ENCODE measurements around the gene CERS5. TPM values are rescaled to one million over a fixed set of nuclear protein-coding genes. Genes with fewer than 3 reads are reported as not detected.

CERS5 gene
- total RNA-seq, 4 donors from 2014 or later, result 29.4 to 45.1 (median 38.9) TPM

GRCh38 chr12:50105913-50106450 is 61.2 kb downstream of the CERS5 start:
- no peak overlapping the region for H3K4me3 ChIP-seq
- TF ChIP-seq POLR2AphosphoS5 (IDR thresholded peaks at IDR 0.05) (no peak), EP300 (IDR thresholded peaks at IDR 0.05) (no peak), POLR2A (IDR thresholded peaks at IDR 0.05) (no peak), CTCF (IDR thresholded peaks at IDR 0.05) (no peak)
- no peak overlapping the region for H3K27ac ChIP-seq
- no peaks in the 10 kb centered on the region for H3K36me3 ChIP-seq
- WGBS, result 96% methylated on average over 10 of the region's 12 CpGs
- no peak for DNase-seq (ENCODE audit: low spot score in 2 of 2)
- H3K9me3 ChIP-seq, result no peaks in the 10 kb centered on the region
- H3K4me1 ChIP-seq, result peaks cover 34% of the 10 kb centered on the region
- H3K27me3 ChIP-seq, result no peaks in the 10 kb centered on the region

GRCh38 chr12:50104417-50105366 is 62.5 kb downstream of the CERS5 start:
- Histone ChIP-seq H3K4me1 (peaks cover 25% of the 10 kb centered on the region), H3K4me3 (no peak overlapping the region), H3K27ac (no peak overlapping the region), H3K27me3 (no peaks in the 10 kb centered on the region), H3K9me3 (no peaks in the 10 kb centered on the region), H3K36me3 (peaks cover 12% of the 10 kb centered on the region)
- WGBS, result 80% methylated on average over 14 of the region's 14 CpGs
- TF ChIP-seq EP300 (IDR thresholded peaks at IDR 0.05) (no peak), CTCF (IDR thresholded peaks at IDR 0.05) (no peak), POLR2A (IDR thresholded peaks at IDR 0.05) (no peak), POLR2AphosphoS5 (IDR thresholded peaks at IDR 0.05) (no peak)
- DNase-seq (ENCODE audit: low spot score in 2 of 2), result no peak

GRCh38 chr12:50103767-50104321 is 63.3 kb downstream of the CERS5 start, which contains the start of gene GPD1:
Gene GPD1, plus strand, starts transcription at chr12:50104008. Its CDS starts 43 bp downstream, at chr12:50104051.
- Histone ChIP-seq H3K9me3 (no peaks in the 10 kb centered on the region), H3K27ac (no peak within 1 kb of the TSS), H3K27me3 (no peaks in the 10 kb centered on the region), H3K36me3 (peaks cover 21% of the 10 kb centered on the region), H3K4me1 (peaks cover 26% of the 10 kb centered on the region), H3K4me3 (peak within 1 kb of the TSS; percentile 8)
- TF ChIP-seq CTCF (IDR thresholded peaks at IDR 0.05) (no peak), POLR2AphosphoS5 (IDR thresholded peaks at IDR 0.05) (no peak), POLR2A (IDR thresholded peaks at IDR 0.05) (no peak), EP300 (IDR thresholded peaks at IDR 0.05) (no peak)
- WGBS, result 20% methylated on average over 13 of the region's 13 CpGs
- DNase-seq (ENCODE audit: low spot score in 2 of 2), result no peak

GRCh38 chr12:50103351-50103750 is 63.8 kb downstream of the CERS5 start:
- Histone ChIP-seq H3K4me1 (peaks cover 26% of the 10 kb centered on the region), H3K27me3 (no peaks in the 10 kb centered on the region), H3K27ac (no peak overlapping the region), H3K36me3 (peaks cover 26% of the 10 kb centered on the region), H3K9me3 (no peaks in the 10 kb centered on the region), H3K4me3 (no peak overlapping the region)
- TF ChIP-seq CTCF (IDR thresholded peaks at IDR 0.05) (no peak), POLR2A (IDR thresholded peaks at IDR 0.05) (no peak), EP300 (IDR thresholded peaks at IDR 0.05) (no peak), POLR2AphosphoS5 (IDR thresholded peaks at IDR 0.05) (no peak)
- WGBS, result 88% methylated on average over 2 of the region's 2 CpGs
- DNase-seq (ENCODE audit: low spot score in 2 of 2), result no peak
